HEK293 (cell line): ENCODE measurements around the gene IFT80.

Experiments used
- CTCF ChIA-PET: fragments of 350-600 bp; formaldehyde crosslinking; extraction: SDS; loops from one replicate; lab custom pipeline; 2021; ENCODE audit warnings: antibody characterized with exemption; lab: Yijun Ruan, JAX
- POLR2A ChIA-PET: fragments of 300-600 bp; formaldehyde crosslinking; extraction: SDS; loops from one replicate; lab custom pipeline; 2020; ENCODE audit warnings: antibody characterized with exemption, inconsistent platforms; lab: Yijun Ruan, JAX
- H3K27ac ChIP-seq: fragments of 200-500 bp; sonication (Bioruptor generic); 2 replicates; pipeline ENCODE4 v1.5.1; 2014; ENCODE audit warnings: low read depth, low read length, control low read depth, inconsistent platforms; ENCODE audit errors: extremely low read depth
- H3K36me3 ChIP-seq, 2 experiments: fragments of 200-500 bp in 1 of 2; sonication (Bioruptor generic) in 1 of 2; 1 replicate in 1 of 2; 2 replicates in 1 of 2; pipeline ENCODE4 v1.5.1; 2014 to 2017; ENCODE audit warnings: inconsistent platforms in 2 of 2, low read length in 2 of 2; ENCODE audit not compliant: control insufficient read depth in 2 of 2, insufficient read depth in 1 of 2
- H3K4me1 ChIP-seq: fragments of 200-500 bp; sonication (Bioruptor generic); 2 replicates; pipeline ENCODE4 v1.5.1; 2014; ENCODE audit warnings: mild to moderate bottlenecking, low read length, inconsistent platforms; ENCODE audit not compliant: control insufficient read depth, insufficient read depth
- H3K4me3 ChIP-seq: 2 replicates; pipeline ENCODE4 v1.5.1; 2011; ENCODE audit warnings: low read depth, mild to moderate bottlenecking, control low read depth, low read length, moderate library complexity
- H3K9me3 ChIP-seq: fragments of 200-500 bp; sonication (Bioruptor generic); 2 replicates; pipeline ENCODE4 v1.5.1; 2014; ENCODE audit warnings: low read depth, low read length, inconsistent platforms; ENCODE audit not compliant: control insufficient read depth, insufficient read depth
- GFI1B ChIP-seq: fragments of 450-650 bp; formaldehyde crosslinking; IDR thresholded peaks from 2 replicates; pipeline ENCODE4 v1.5.1; 2016; ENCODE audit warnings: missing biosample characterization, missing genetic modification characterization
- GLIS2 ChIP-seq: fragments of 450-650 bp; formaldehyde crosslinking; IDR thresholded peaks from 2 replicates; pipeline ENCODE4 v1.5.1; 2016; ENCODE audit warnings: missing biosample characterization, missing genetic modification characterization
- HOXD13 ChIP-seq: sonication (generic); formaldehyde crosslinking; IDR thresholded peaks from 2 replicates; pipeline ENCODE4 v1.8.0; 2022; ENCODE audit warnings: missing genetic modification reagents, borderline replicate concordance
- KLF16 ChIP-seq: fragments of 450-650 bp; formaldehyde crosslinking; IDR thresholded peaks from 2 replicates; pipeline ENCODE4 v1.5.1; 2017; ENCODE audit warnings: missing biosample characterization, missing genetic modification characterization
- RBAK ChIP-seq: fragments of 450-650 bp; formaldehyde crosslinking; IDR thresholded peaks from 2 replicates; pipeline ENCODE4 v1.5.1; 2016; ENCODE audit warnings: missing biosample characterization, missing genetic modification characterization
- SETDB1 ChIP-seq: IDR thresholded peaks from one replicate; pipeline ENCODE4 v1.6.1; 2017; ENCODE audit warnings: mild to moderate bottlenecking, low read length, moderate library complexity, mixed read lengths; ENCODE audit not compliant: insufficient read length
- SP7 ChIP-seq: fragments of 450-650 bp; formaldehyde crosslinking; IDR thresholded peaks from 2 replicates; pipeline ENCODE4 v1.5.1; 2016; ENCODE audit warnings: missing biosample characterization, missing genetic modification characterization
- ZNF121 ChIP-seq: fragments of 450-650 bp; formaldehyde crosslinking; IDR thresholded peaks from 2 replicates; pipeline ENCODE4 v1.5.1; 2016; ENCODE audit warnings: missing biosample characterization, missing genetic modification characterization
- ZNF175 ChIP-seq: fragments of 450-650 bp; formaldehyde crosslinking; IDR thresholded peaks from 2 replicates; pipeline ENCODE4 v1.5.1; 2016; ENCODE audit warnings: missing biosample characterization, missing genetic modification characterization
- ZNF214 ChIP-seq: fragments of 450-650 bp; formaldehyde crosslinking; IDR thresholded peaks from 2 replicates; pipeline ENCODE4 v1.5.1; 2017; ENCODE audit warnings: missing biosample characterization, mild to moderate bottlenecking, missing genetic modification characterization, borderline replicate concordance
- ZNF23 ChIP-seq: fragments of 450-650 bp; formaldehyde crosslinking; IDR thresholded peaks from 2 replicates; pipeline ENCODE4 v1.5.1; 2016; ENCODE audit warnings: missing biosample characterization, missing genetic modification characterization, borderline replicate concordance
- ZNF26 ChIP-seq: fragments of 450-650 bp; formaldehyde crosslinking; IDR thresholded peaks from 2 replicates; pipeline ENCODE4 v1.5.1; 2016; ENCODE audit warnings: missing biosample characterization, missing genetic modification characterization
- ZNF266 ChIP-seq: fragments of 450-650 bp; formaldehyde crosslinking; IDR thresholded peaks from 2 replicates; pipeline ENCODE4 v1.5.1; 2016; ENCODE audit warnings: missing biosample characterization, missing genetic modification characterization, low read depth
- ZNF350 ChIP-seq: fragments of 450-650 bp; formaldehyde crosslinking; IDR thresholded peaks from 2 replicates; pipeline ENCODE4 v1.5.0; 2017; ENCODE audit warnings: missing biosample characterization, mild to moderate bottlenecking, missing genetic modification characterization
- ZNF514 ChIP-seq: fragments of 450-650 bp; formaldehyde crosslinking; IDR thresholded peaks from 2 replicates; pipeline ENCODE4 v1.5.1; 2016; ENCODE audit warnings: missing biosample characterization, missing genetic modification characterization
- ZNF521 ChIP-seq: fragments of 450-650 bp; formaldehyde crosslinking; IDR thresholded peaks from 2 replicates; pipeline ENCODE4 v1.5.1; 2017; ENCODE audit warnings: missing biosample characterization, mild to moderate bottlenecking, missing genetic modification characterization
- ZNF548 ChIP-seq: fragments of 450-650 bp; formaldehyde crosslinking; IDR thresholded peaks from 2 replicates; pipeline ENCODE4 v1.5.1; 2016; ENCODE audit warnings: missing biosample characterization, missing genetic modification characterization
- ZNF555 ChIP-seq: fragments of 450-650 bp; formaldehyde crosslinking; conservative IDR thresholded peaks from 2 replicates; pipeline ENCODE4 v1.5.1; 2017; ENCODE audit warnings: missing biosample characterization, mild to moderate bottlenecking, missing genetic modification characterization, inconsistent platforms
- ZNF580 ChIP-seq: fragments of 450-650 bp; formaldehyde crosslinking; IDR thresholded peaks from 2 replicates; pipeline ENCODE4 v1.5.1; 2016; ENCODE audit warnings: missing biosample characterization, missing genetic modification characterization
- ZNF610 ChIP-seq: fragments of 450-650 bp; formaldehyde crosslinking; IDR thresholded peaks from 2 replicates; pipeline ENCODE4 v1.5.1; 2016; ENCODE audit warnings: missing biosample characterization, missing genetic modification characterization, borderline replicate concordance
- ZNF624 ChIP-seq: fragments of 450-650 bp; formaldehyde crosslinking; IDR thresholded peaks from 2 replicates; pipeline ENCODE4 v1.5.1; 2017; ENCODE audit warnings: missing biosample characterization, missing genetic modification characterization
- ZNF768 ChIP-seq: fragments of 450-650 bp; formaldehyde crosslinking; IDR thresholded peaks from 2 replicates; pipeline ENCODE4 v1.5.1; 2018; ENCODE audit warnings: missing biosample characterization, mild to moderate bottlenecking, missing genetic modification characterization
- ZNF792 ChIP-seq: fragments of 450-650 bp; formaldehyde crosslinking; IDR thresholded peaks from 2 replicates; pipeline ENCODE4 v1.5.1; 2016; ENCODE audit warnings: missing biosample characterization, missing genetic modification characterization
- TF ChIP-seq, protein P1 (sequence below): fragments of 450-650 bp; formaldehyde crosslinking; IDR thresholded peaks from 2 replicates; pipeline ENCODE4 v1.5.1; 2016; ENCODE audit warnings: missing biosample characterization, missing genetic modification characterization
- TF ChIP-seq, protein P2 (sequence below): fragments of 450-650 bp; formaldehyde crosslinking; IDR thresholded peaks from 2 replicates; pipeline ENCODE4 v1.5.1; 2016; ENCODE audit warnings: missing biosample characterization, missing genetic modification characterization

IFT80 gene

DNA sequence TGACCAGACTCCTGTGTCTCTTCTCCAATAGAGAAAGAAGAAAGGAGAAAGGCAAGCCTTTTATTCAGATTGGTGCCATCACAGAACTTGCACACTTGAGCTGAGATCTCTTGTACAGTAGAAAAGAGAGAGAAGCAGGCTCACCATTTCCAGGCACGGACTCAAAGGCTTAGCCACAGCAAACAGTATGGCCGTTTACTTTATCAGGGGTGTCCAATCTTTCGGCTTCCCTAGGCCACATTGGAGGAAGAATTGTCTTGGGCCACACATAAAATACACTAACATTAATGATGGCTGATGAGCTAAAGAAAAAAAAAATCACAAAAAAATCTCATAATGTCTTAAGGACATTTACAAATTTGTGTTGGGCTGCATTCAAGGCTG, 5.0 kb downstream of the IFT80 start:
- TF ChIP-seq SP7 (no peak), KLF16 (tag by site-specific recombination) (no peak), ZNF214 (tag by site-specific recombination) (no peak), SETDB1 (no peak), HOXD13 (CRISPR knock-in tag) (no peak), ZNF548 (tag by site-specific recombination) (no peak), GFI1B (tag by site-specific recombination) (no peak), ZNF624 (tag by site-specific recombination) (no peak), ZNF580 (tag by site-specific recombination) (no peak), GLIS2 (no peak), ZNF521 (tag by site-specific recombination) (no peak), ZNF555 (tag by site-specific recombination) (no peak)
- TF ChIP-seq, protein P1, sequence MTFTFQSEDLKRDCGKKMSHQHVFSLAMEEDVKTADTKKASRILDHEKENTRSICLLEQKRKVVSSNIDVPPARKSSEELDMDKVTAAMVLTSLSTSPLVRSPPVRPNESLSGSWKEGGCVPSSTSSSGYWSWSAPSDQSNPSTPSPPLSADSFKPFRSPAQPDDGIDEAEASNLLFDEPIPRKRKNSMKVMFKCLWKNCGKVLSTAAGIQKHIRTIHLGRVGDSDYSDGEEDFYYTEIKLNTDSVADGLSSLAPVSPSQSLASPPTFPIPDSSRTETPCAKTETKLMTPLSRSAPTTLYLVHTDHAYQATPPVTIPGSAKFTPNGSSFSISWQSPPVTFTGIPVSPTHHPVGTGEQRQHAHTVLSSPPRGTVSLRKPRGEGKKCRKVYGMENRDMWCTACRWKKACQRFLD (tag by site-specific recombination), result no peak
- TF ChIP-seq, protein P2, sequence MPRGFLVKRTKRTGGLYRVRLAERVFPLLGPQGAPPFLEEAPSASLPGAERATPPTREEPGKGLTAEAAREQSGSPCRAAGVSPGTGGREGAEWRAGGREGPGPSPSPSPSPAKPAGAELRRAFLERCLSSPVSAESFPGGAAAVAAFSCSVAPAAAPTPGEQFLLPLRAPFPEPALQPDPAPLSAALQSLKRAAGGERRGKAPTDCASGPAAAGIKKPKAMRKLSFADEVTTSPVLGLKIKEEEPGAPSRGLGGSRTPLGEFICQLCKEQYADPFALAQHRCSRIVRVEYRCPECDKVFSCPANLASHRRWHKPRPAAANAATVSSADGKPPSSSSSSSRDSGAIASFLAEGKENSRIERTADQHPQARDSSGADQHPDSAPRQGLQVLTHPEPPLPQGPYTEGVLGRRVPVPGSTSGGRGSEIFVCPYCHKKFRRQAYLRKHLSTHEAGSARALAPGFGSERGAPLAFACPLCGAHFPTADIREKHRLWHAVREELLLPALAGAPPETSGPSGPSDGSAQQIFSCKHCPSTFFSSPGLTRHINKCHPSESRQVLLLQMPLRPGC (tag by site-specific recombination), result no peak
- H3K36me3 ChIP-seq, result no peaks in the 10 kb centered on the region
- no peaks in the 10 kb centered on the region for H3K4me1 ChIP-seq
- POLR2A ChIA-PET, result no interaction called here
- no peak overlapping the region for H3K27ac ChIP-seq
- no peak overlapping the region for H3K4me3 ChIP-seq
- no peaks in the 10 kb centered on the region for H3K9me3 ChIP-seq
- CTCF ChIA-PET, result interaction anchor here (0.5 kb wide), 1 partner anchor 35 kb away, joined by 3 read pairs; no protein-coding TSS in a partner anchor

- POLR2A ChIA-PET, result no interaction called here
Observed at GRCh38 chr3:160393346-160394008, 5.5 kb downstream of the IFT80 start.

DNA sequence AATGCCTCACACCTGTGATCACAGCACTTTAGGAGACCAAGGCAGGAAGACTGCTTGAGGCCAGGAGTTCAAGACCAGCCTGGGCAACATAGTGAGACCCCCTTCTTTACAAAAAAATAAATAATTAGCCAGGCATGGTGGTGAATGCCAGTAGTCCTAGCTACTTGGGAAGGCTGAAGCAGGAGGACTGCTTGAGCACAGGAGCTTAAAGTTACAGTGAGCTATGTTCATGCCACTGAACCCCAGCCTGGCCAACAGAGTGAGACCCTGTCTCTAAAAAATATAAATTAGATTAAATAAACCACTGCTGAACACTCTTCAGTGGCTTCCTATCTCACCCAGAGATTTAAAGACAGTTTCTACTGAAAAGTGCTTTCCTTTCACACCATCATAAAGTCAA, 6.2 kb downstream of the IFT80 start:
- no peaks in the 10 kb centered on the region for H3K4me1 ChIP-seq
- TF ChIP-seq ZNF580 (tag by site-specific recombination) (no peak), ZNF121 (tag by site-specific recombination) (peak; percentile 86), ZNF26 (tag by site-specific recombination) (no peak)
- TF ChIP-seq, all 188 proteins: peak for 1
- H3K9me3 ChIP-seq, result no peaks in the 10 kb centered on the region
- no peak overlapping the region for H3K27ac ChIP-seq
- no peaks in the 10 kb centered on the region for H3K36me3 ChIP-seq
- POLR2A ChIA-PET, result no interaction called here
- CTCF ChIA-PET, result interaction anchor here (0.7 kb wide), 1 partner anchor 8 kb away, joined by 3 read pairs; no protein-coding TSS in a partner anchor
- no peak overlapping the region for H3K4me3 ChIP-seq

More at GRCh38 chr3:160393346-160394008, 5.5 kb downstream of the IFT80 start:
- H3K4me3 ChIP-seq, result no peak overlapping the region
- no peaks in the 10 kb centered on the region for H3K4me1 ChIP-seq
- H3K27ac ChIP-seq, result no peak overlapping the region
- CTCF ChIA-PET, result interaction anchor here (0.7 kb wide), 1 partner anchor 8 kb away, joined by 3 read pairs; no protein-coding TSS in a partner anchor
- no peak for TF ChIP-seq ZNF266 (tag by site-specific recombination)
- no peak for TF ChIP-seq ZNF175 (tag by site-specific recombination)
- TF ChIP-seq ZNF610, result no peak
- TF ChIP-seq ZNF23, result no peak
- no peak for TF ChIP-seq ZNF350 (tag by site-specific recombination)
- TF ChIP-seq ZNF792, result no peak
- TF ChIP-seq ZNF514, result no peak
- TF ChIP-seq RBAK (tag by site-specific recombination), result no peak
- no peak for TF ChIP-seq ZNF768 (tag by site-specific recombination)
- TF ChIP-seq, all 188 proteins: peak for 0
- Histone ChIP-seq H3K9me3 (no peaks in the 10 kb centered on the region), H3K36me3 (no peaks in the 10 kb centered on the region)
